Measurements from ENCODE around the gene ZW10. TPM values are rescaled to one million over a fixed set of nuclear protein-coding genes. Genes with fewer than 3 reads are reported as not detected.

Gene ZW10
- polyA plus RNA-seq, 3 donors, result 3.3 to 13.1 (median 10.2) TPM

GRCh38 chr11:113684496-113684895 is 89.0 kb downstream of the ZW10 start:
- no peak overlapping the region for H3K27ac Mint-ChIP-seq
- H3K36me3 ChIP-seq (replicated peaks in 1 of 2; ENCODE audit: control insufficient read depth in 1 of 2, insufficient read depth in 2 of 2, low read length in 2 of 2), result no peaks in the 10 kb centered on the region

GRCh38 chr11:113683481-113684046 is 89.9 kb downstream of the ZW10 start:
- WGBS (ENCODE audit: insufficient coverage), result 88% methylated on average over 2 of the region's 6 CpGs

More at GRCh38 chr11:113684496-113684895, 89.0 kb downstream of the ZW10 start:
- Histone ChIP-seq H3K9ac (ENCODE audit: insufficient read depth, low read length, poor library complexity, severe bottlenecking) (no peak overlapping the region), H3K9me3 (replicated peaks in 1 of 2; ENCODE audit: control insufficient read depth in 1 of 2, insufficient read depth in 1 of 2, low read length in 2 of 2) (no peaks in the 10 kb centered on the region), H3K27me3 (ENCODE audit: control insufficient read depth in 2 of 2, insufficient read depth in 2 of 2, low read length in 2 of 2) (no peaks in the 10 kb centered on the region), H3K4me2 (replicated peaks; ENCODE audit: extremely low read depth, low read length, poor library complexity, severe bottlenecking) (no peak overlapping the region), H3K4me3 (replicated peaks in 1 of 3; ENCODE audit: low read depth in 2 of 3, low read length in 3 of 3) (no peak overlapping the region), H2AFZ (ENCODE audit: insufficient read depth, low read depth, low read length, poor library complexity, severe bottlenecking) (no peak overlapping the region), H4K20me1 (ENCODE audit: insufficient read depth, low read length) (no peaks in the 10 kb centered on the region), H3K4me1 (ENCODE audit: control insufficient read depth in 1 of 2, insufficient read depth in 2 of 2, low read length in 2 of 2) (no peaks in the 10 kb centered on the region), H3K27ac (ENCODE audit: low read depth in 1 of 2, low read length in 2 of 2) (no peak overlapping the region), H3K79me2 (ENCODE audit: insufficient read depth, low read length) (no peaks in the 10 kb centered on the region)
- intact Hi-C loops (cut with micrococcal nuclease), result no loop called here
- Mint-ChIP-seq H3K4me3 (no peak overlapping the region), H3K36me3 (no peaks in the 10 kb centered on the region), H3K27me3 (ENCODE audit: low read depth in 3 of 3) (peaks cover 0 to 5% (median 0%) of the 10 kb centered on the region in 3 donors), H3K4me1 (no peaks in the 10 kb centered on the region), H3K9me3 (no peaks in the 10 kb centered on the region)
- TF ChIP-seq CTCF (IDR thresholded peaks at IDR 0.05), result no peak
- 33% methylated on average over 1 of the region's 5 CpGs for WGBS (ENCODE audit: insufficient coverage)
- DNase-seq, result no peak

More at GRCh38 chr11:113683481-113684046, 89.9 kb downstream of the ZW10 start:
- no peak for TF ChIP-seq CTCF (IDR thresholded peaks at IDR 0.05)
- H3K9me3 ChIP-seq (replicated peaks in 1 of 2; ENCODE audit: control insufficient read depth in 1 of 2, insufficient read depth in 1 of 2, low read length in 2 of 2), result no peaks in the 10 kb centered on the region
- no peaks in the 10 kb centered on the region for H3K36me3 Mint-ChIP-seq
- peaks cover 0 to 4% (median 0%) of the 10 kb centered on the region in 3 donors for H3K27me3 Mint-ChIP-seq (ENCODE audit: low read depth in 3 of 3)
- peak overlapping the region in 1 of 7 donors; percentile 43 for H3K27ac Mint-ChIP-seq
- intact Hi-C loops (cut with micrococcal nuclease), result no loop called here
- H3K27ac ChIP-seq (ENCODE audit: low read depth in 1 of 2, low read length in 2 of 2), result no peak overlapping the region
- no peaks in the 10 kb centered on the region for H3K9me3 Mint-ChIP-seq
- H3K4me1 Mint-ChIP-seq, result no peaks in the 10 kb centered on the region
- no peak overlapping the region for H3K9ac ChIP-seq (ENCODE audit: insufficient read depth, low read length, poor library complexity, severe bottlenecking)
- H3K4me2 ChIP-seq (replicated peaks; ENCODE audit: extremely low read depth, low read length, poor library complexity, severe bottlenecking), result no peak overlapping the region
- DNase-seq, result no peak
- H2AFZ ChIP-seq (ENCODE audit: insufficient read depth, low read depth, low read length, poor library complexity, severe bottlenecking), result no peak overlapping the region
- no peaks in the 10 kb centered on the region for H4K20me1 ChIP-seq (ENCODE audit: insufficient read depth, low read length)
- H3K79me2 ChIP-seq (ENCODE audit: insufficient read depth, low read length), result no peaks in the 10 kb centered on the region
- H3K27me3 ChIP-seq (ENCODE audit: control insufficient read depth in 2 of 2, insufficient read depth in 2 of 2, low read length in 2 of 2), result no peaks in the 10 kb centered on the region
- no peaks in the 10 kb centered on the region for H3K36me3 ChIP-seq (replicated peaks in 1 of 2; ENCODE audit: control insufficient read depth in 1 of 2, insufficient read depth in 2 of 2, low read length in 2 of 2)
- H3K4me3 ChIP-seq (replicated peaks in 1 of 3; ENCODE audit: low read depth in 2 of 3, low read length in 3 of 3), result no peak overlapping the region
- no peaks in the 10 kb centered on the region for H3K4me1 ChIP-seq (ENCODE audit: control insufficient read depth in 1 of 2, insufficient read depth in 2 of 2, low read length in 2 of 2)
- H3K4me3 Mint-ChIP-seq, result no peak overlapping the region

Small RNA genes lying within 50 kb of the gene (small RNA-seq; reads per million reads assigned to genes)
- gene LRRC37A13P (ENCODE audit: insufficient read length, low read depth) (not detected), gene RPS29P19 (ENCODE audit: insufficient read length, low read depth) (not detected)

Other genes starting within 250 kb of the ZW10 start
- gene TMPRSS5, start 67.4 kb downstream of the ZW10 start, polyA plus RNA-seq, result under 1 TPM in 1 of 3 donors, not detected in 2; 0.80 TPM
- gene CLDN25, start 6.1 kb upstream of the ZW10 start, polyA plus RNA-seq, result not detected
- 10 to 100 TPM; 13.4 to 21.9 (median 17.7) TPM for gene USP28, start 101.9 kb upstream of the ZW10 start, polyA plus RNA-seq
- under 1 TPM in 2 of 3 donors, not detected in 1; 0.04 to 0.14 TPM for gene HTR3B, start 131.1 kb upstream of the ZW10 start, polyA plus RNA-seq
- gene HTR3A, start 201.4 kb upstream of the ZW10 start, polyA plus RNA-seq, result not detected

Data from CD14-positive monocyte (primary cell).